ENCODE results near the gene CHEK2.
"Not testable (repeated sequence)": the region's sequence is repeated elsewhere in the genome, so short reads cannot be mapped to it uniquely, and the experiment has no call there.

Gene CHEK2

GRCh38 chr22:28674121-28674563 lies 67.5 kb downstream of the CHEK2 start:
- H3K27me3 ChIP-seq, result peaks cover 98% of the 10 kb centered on the region
- H3K27ac ChIP-seq, result no peak overlapping the region
- TF ChIP-seq, protein P1, sequence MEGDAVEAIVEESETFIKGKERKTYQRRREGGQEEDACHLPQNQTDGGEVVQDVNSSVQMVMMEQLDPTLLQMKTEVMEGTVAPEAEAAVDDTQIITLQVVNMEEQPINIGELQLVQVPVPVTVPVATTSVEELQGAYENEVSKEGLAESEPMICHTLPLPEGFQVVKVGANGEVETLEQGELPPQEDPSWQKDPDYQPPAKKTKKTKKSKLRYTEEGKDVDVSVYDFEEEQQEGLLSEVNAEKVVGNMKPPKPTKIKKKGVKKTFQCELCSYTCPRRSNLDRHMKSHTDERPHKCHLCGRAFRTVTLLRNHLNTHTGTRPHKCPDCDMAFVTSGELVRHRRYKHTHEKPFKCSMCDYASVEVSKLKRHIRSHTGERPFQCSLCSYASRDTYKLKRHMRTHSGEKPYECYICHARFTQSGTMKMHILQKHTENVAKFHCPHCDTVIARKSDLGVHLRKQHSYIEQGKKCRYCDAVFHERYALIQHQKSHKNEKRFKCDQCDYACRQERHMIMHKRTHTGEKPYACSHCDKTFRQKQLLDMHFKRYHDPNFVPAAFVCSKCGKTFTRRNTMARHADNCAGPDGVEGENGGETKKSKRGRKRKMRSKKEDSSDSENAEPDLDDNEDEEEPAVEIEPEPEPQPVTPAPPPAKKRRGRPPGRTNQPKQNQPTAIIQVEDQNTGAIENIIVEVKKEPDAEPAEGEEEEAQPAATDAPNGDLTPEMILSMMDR (IDR thresholded peaks at IDR 0.05), result no peak
- H3K4me1 ChIP-seq (ENCODE audit: control insufficient read depth in 1 of 2, insufficient read depth in 1 of 2, low read depth in 1 of 2, low read length in 1 of 2), result peaks cover 0 to 12% of the 10 kb centered on the region in 2 experiments
- H3K4me3 ChIP-seq (ENCODE audit: low read depth in 1 of 2, low read length in 1 of 2), result no peak overlapping the region
- H3K9me3 ChIP-seq, result no peaks in the 10 kb centered on the region
- no peaks in the 10 kb centered on the region for H3K36me3 ChIP-seq

DNA sequence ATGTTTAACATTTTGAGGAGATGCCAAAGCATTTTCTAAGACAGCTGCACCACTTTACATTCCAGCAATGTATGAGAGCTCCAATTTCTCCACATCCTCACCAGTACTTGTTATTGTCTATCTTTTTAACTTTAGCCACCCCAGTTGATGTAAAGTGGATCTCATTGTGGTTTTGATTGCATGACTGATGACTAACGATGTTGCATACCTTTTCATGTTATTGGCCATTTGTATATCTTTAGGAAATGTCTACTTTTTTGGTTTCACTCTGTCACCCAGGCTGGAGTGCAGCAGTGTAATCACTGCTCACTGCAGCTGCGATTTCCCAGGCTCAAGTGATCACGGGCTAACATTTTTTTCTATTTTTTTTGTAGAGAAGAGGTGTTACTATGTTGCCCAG lies 70.9 kb downstream of the CHEK2 start:
- TF ChIP-seq, protein P1 (IDR thresholded peaks at IDR 0.05), result no peak
- H3K9me3 ChIP-seq, result no peaks in the 10 kb centered on the region

DNA sequence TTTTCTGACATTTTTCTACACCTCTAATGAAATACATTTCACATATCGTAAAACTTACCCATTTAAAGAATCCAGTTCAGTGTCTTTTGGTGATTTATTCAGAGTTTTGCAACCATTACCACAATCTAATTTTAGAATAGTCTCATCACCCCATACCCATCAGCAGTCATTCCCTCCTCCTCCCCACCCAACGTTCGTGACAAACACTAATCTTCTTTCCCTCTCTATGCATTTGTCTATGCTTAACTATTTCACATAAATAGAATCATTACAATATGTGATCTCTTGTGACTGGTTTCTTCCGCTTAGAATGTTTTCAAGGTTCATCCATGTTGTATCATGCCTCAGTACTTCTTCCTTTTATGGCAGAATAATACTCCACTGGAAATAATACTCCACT lies 71.5 kb downstream of the CHEK2 start:
- Histone ChIP-seq H3K4me1 (ENCODE audit: control insufficient read depth in 1 of 2, insufficient read depth in 1 of 2, low read depth in 1 of 2, low read length in 1 of 2) (peaks cover 0 to 11% of the 10 kb centered on the region in 2 experiments), H3K27ac (no peak overlapping the region), H3K4me3 (ENCODE audit: low read depth in 1 of 2, low read length in 1 of 2) (no peak overlapping the region), H3K9me3 (no peaks in the 10 kb centered on the region), H3K36me3 (no peaks in the 10 kb centered on the region), H3K27me3 (peaks cover 59% of the 10 kb centered on the region)
- TF ChIP-seq, protein P1 (IDR thresholded peaks at IDR 0.05), result no peak

More for the DNA sequence above, 70.9 kb downstream of the CHEK2 start:
- Histone ChIP-seq H3K27me3 (peaks cover 65% of the 10 kb centered on the region), H3K4me1 (ENCODE audit: control insufficient read depth in 1 of 2, insufficient read depth in 1 of 2, low read depth in 1 of 2, low read length in 1 of 2) (peaks cover 0 to 11% of the 10 kb centered on the region in 2 experiments), H3K4me3 (ENCODE audit: low read depth in 1 of 2, low read length in 1 of 2) (no peak overlapping the region), H3K36me3 (no peaks in the 10 kb centered on the region), H3K27ac (no peak overlapping the region)

DNA sequence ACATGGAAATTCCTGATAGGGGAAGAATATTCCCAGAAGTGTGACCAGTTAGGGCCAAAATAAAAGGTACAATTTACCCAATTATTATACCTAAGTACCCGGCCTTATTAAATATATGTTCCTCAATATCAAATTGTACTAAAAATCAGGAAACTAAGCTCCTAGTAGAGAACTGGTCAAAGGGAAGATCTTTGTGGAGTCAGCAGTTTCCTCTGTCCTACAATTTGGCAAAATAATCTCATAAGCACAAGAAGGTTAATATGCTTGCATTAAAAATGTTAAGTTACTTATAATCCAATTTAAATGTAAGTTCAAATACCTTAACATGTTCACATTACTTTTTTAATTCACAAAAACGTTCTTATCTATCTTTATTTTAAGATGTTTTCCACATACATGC lies 72.2 kb downstream of the CHEK2 start:
- no peak overlapping the region for H3K4me3 ChIP-seq (ENCODE audit: low read depth in 1 of 2, low read length in 1 of 2)
- peaks cover 0 to 10% of the 10 kb centered on the region in 2 experiments for H3K4me1 ChIP-seq (ENCODE audit: control insufficient read depth in 1 of 2, insufficient read depth in 1 of 2, low read depth in 1 of 2, low read length in 1 of 2)
- H3K9me3 ChIP-seq, result no peaks in the 10 kb centered on the region
- H3K27me3 ChIP-seq, result peaks cover 51% of the 10 kb centered on the region
- no peak overlapping the region for H3K27ac ChIP-seq
- TF ChIP-seq, protein P1 (IDR thresholded peaks at IDR 0.05), result no peak
- no peaks in the 10 kb centered on the region for H3K36me3 ChIP-seq

GRCh38 chr22:28663569-28663942 lies 78.1 kb downstream of the CHEK2 start:
- H3K4me3 ChIP-seq (ENCODE audit: low read depth in 1 of 2, low read length in 1 of 2); H3K36me3 ChIP-seq; H3K9me3 ChIP-seq; H3K27ac ChIP-seq; H3K4me1 ChIP-seq (ENCODE audit: control insufficient read depth in 1 of 2, insufficient read depth in 1 of 2, low read depth in 1 of 2, low read length in 1 of 2): not testable (repeated sequence)
- peaks cover 34% of the 10 kb centered on the region for H3K27me3 ChIP-seq

GRCh38 chr22:28658448-28658847 lies 83.2 kb downstream of the CHEK2 start:
- Histone ChIP-seq H3K27me3 (peaks cover 67% of the 10 kb centered on the region), H3K4me3 (ENCODE audit: low read depth in 1 of 2, low read length in 1 of 2) (no peak overlapping the region), H3K36me3 (no peaks in the 10 kb centered on the region), H3K9me3 (no peaks in the 10 kb centered on the region), H3K27ac (no peak overlapping the region), H3K4me1 (ENCODE audit: control insufficient read depth in 1 of 2, insufficient read depth in 1 of 2, low read depth in 1 of 2, low read length in 1 of 2) (no peaks in the 10 kb centered on the region)
- TF ChIP-seq, protein P1 (IDR thresholded peaks at IDR 0.05), result no peak

Measured in neutrophil (primary cell).